Measurements from ENCODE around the gene ADO. TPM values are rescaled to one million over a fixed set of nuclear protein-coding genes. Genes with fewer than 3 reads are reported as not detected.

The ADO gene
- total and polyA plus RNA-seq, 2 of the 13 experiments (the other 11 are each of a cell fraction or from before 2014, with no cell fraction given): 8.9 to 15.9 TPM

- no peak for FAIRE-seq
- Histone ChIP-seq H3K79me2 (ENCODE audit: insufficient read depth, low read length) (no peaks in the 10 kb centered on the region), H3K27ac (ENCODE audit: extremely low read length, insufficient read depth, low read length) (no peak overlapping the region), H4K20me1 (ENCODE audit: insufficient read depth, low read length) (no peaks in the 10 kb centered on the region), H3K36me3 (replicated peaks in 1 of 2; ENCODE audit: control insufficient read depth in 1 of 2, insufficient read depth in 2 of 2, low read length in 2 of 2) (no peaks in the 10 kb centered on the region), H3K27me3 (ENCODE audit: control insufficient read depth in 1 of 2, insufficient read depth in 2 of 2, low read length in 2 of 2) (no peaks in the 10 kb centered on the region), H2AFZ (ENCODE audit: low read length) (no peak overlapping the region), H3K4me3 (replicated peaks in 1 of 3; ENCODE audit: insufficient read depth in 1 of 3, low read depth in 2 of 3, low read length in 3 of 3) (no peak overlapping the region), H3K4me2 (ENCODE audit: low read depth, low read length) (no peak overlapping the region), H3K9me3 (ENCODE audit: low read length) (no peaks in the 10 kb centered on the region), H3K4me1 (ENCODE audit: insufficient read depth, low read length) (no peaks in the 10 kb centered on the region), H3K9ac (ENCODE audit: insufficient read depth, low read depth, low read length) (no peak overlapping the region)
- no peak for ATAC-seq
- no peak for TF ChIP-seq ZIK1 (CRISPR knock-in tag; IDR thresholded peaks at IDR 0.05; ENCODE audit: borderline replicate concordance, low read depth)
- no peak for TF ChIP-seq PLRG1 (conservative IDR thresholded peaks at IDR 0.05)
- no peak for TF ChIP-seq ZNF776 (CRISPR knock-in tag; IDR thresholded peaks at IDR 0.05)
- no peak for TF ChIP-seq HNF1A (IDR thresholded peaks at IDR 0.05; ENCODE audit: low read depth)
- no peak for TF ChIP-seq HNF1A (CRISPR knock-in tag; IDR thresholded peaks at IDR 0.05; ENCODE audit: borderline replicate concordance)
- 6% methylated on average over 1 of the region's 1 CpG for WGBS (ENCODE audit: low lambda C conversion rate)
- no peak for DNase-seq (ENCODE audit: low spot score)
- ChIA-PET CTCF (ENCODE audit: low intra/inter-chr PET ratio, low total read pairs) (no interaction called here), POLR2A (no interaction called here)
- in situ Hi-C loops (cut with HindIII; ENCODE audit: extremely low pct_ligation_motif_present, low pct_unique_long_range_greater_than_20kb): no loop called here
- intact Hi-C loops (cut with micrococcal nuclease; ENCODE audit: unreplicated experiment): no loop called here
- no TSS peak for BruUV-seq (replicated peaks)
These were observed 38.5 kb downstream of the ADO start for GRCh38 chr10:62842983-62843382.

- CTCF ChIA-PET (ENCODE audit: low intra/inter-chr PET ratio, low total read pairs): no interaction called here
- Histone ChIP-seq H3K27ac (ENCODE audit: extremely low read length, insufficient read depth, low read length) (no peak overlapping the region), H3K27me3 (ENCODE audit: control insufficient read depth in 1 of 2, insufficient read depth in 2 of 2, low read length in 2 of 2) (no peaks in the 10 kb centered on the region), H3K4me1 (ENCODE audit: insufficient read depth, low read length) (no peaks in the 10 kb centered on the region), H4K20me1 (ENCODE audit: insufficient read depth, low read length) (no peaks in the 10 kb centered on the region), H3K4me3 (replicated peaks in 1 of 3; ENCODE audit: insufficient read depth in 1 of 3, low read depth in 2 of 3, low read length in 3 of 3) (no peak overlapping the region), H3K4me2 (ENCODE audit: low read depth, low read length) (no peak overlapping the region), H2AFZ (ENCODE audit: low read length) (no peak overlapping the region), H3K36me3 (replicated peaks in 1 of 2; ENCODE audit: control insufficient read depth in 1 of 2, insufficient read depth in 2 of 2, low read length in 2 of 2) (no peaks in the 10 kb centered on the region), H3K9ac (ENCODE audit: insufficient read depth, low read depth, low read length) (no peak overlapping the region), H3K9me3 (ENCODE audit: low read length) (no peaks in the 10 kb centered on the region), H3K79me2 (ENCODE audit: insufficient read depth, low read length) (no peaks in the 10 kb centered on the region)
- POLR2A ChIA-PET: no interaction called here
- WGBS (ENCODE audit: low lambda C conversion rate): 0% methylated on average over 3 of the region's 3 CpGs
- intact Hi-C loops (cut with micrococcal nuclease; ENCODE audit: unreplicated experiment): no loop called here
- ATAC-seq (no peak), DNase-seq (ENCODE audit: low spot score) (no peak), FAIRE-seq (no peak)
- no peak for TF ChIP-seq PHB2 (IDR thresholded peaks at IDR 0.05; ENCODE audit: partially characterized antibody)
- TF ChIP-seq, protein P1, sequence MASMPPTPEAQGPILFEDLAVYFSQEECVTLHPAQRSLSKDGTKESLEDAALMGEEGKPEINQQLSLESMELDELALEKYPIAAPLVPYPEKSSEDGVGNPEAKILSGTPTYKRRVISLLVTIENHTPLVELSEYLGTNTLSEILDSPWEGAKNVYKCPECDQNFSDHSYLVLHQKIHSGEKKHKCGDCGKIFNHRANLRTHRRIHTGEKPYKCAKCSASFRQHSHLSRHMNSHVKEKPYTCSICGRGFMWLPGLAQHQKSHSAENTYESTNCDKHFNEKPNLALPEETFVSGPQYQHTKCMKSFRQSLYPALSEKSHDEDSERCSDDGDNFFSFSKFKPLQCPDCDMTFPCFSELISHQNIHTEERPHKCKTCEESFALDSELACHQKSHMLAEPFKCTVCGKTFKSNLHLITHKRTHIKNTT (CRISPR knock-in tag; IDR thresholded peaks at IDR 0.05): no peak
- BruUV-seq (replicated peaks): no TSS peak
- in situ Hi-C loops (cut with HindIII; ENCODE audit: extremely low pct_ligation_motif_present, low pct_unique_long_range_greater_than_20kb): no loop called here
These were observed 39.1 kb downstream of the ADO start for GRCh38 chr10:62843600-62843999.
